NCI-H69 (cell line): ENCODE results near the gene FAM124A.

Experiments
- DNase-seq: peaks from one replicate; lab custom pipeline; 2025; lab: John Stamatoyannopoulos, UW

FAM124A gene

DNA sequence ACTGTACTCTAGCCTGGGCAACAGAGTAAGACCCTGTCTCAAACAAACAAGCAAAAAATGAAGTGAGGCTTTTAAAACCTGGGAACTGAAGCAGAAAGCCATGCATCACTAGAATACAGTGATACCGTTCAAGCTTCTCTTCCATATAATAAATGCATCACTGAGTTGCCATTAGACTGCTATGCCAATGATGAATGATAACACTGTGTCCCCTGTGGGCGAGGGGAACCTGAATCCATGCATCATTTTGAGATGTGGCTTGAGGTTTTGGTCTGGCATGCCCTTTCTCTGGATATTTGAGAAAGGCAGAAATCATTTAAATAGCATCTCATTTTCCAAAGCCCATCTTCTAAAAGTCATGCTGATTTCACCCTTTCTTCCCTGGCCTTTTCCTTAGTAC, 1.5 kb upstream of the FAM124A start:
- no peak for DNase-seq

DNA sequence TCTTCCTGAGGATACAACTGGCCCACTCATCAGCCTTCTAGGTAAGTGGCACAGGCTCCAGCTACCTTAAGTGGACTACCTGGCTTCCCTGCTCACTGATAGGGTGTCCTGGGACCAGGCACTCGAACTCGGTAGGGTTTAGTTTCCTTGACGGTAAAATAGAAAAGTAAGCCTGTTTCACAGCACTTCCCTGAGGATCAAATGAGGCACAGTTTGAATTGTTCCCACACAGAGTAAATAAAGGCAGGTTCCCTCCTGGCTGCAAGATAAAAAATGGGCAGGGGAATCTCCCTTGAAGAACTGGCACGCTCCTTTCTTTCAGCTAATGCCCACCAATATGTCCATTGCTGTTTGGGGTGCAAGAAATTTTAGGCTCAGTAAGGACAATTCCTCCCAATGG, 1.1 kb upstream of the FAM124A start:
- DNase-seq, result peak; percentile 3

DNA sequence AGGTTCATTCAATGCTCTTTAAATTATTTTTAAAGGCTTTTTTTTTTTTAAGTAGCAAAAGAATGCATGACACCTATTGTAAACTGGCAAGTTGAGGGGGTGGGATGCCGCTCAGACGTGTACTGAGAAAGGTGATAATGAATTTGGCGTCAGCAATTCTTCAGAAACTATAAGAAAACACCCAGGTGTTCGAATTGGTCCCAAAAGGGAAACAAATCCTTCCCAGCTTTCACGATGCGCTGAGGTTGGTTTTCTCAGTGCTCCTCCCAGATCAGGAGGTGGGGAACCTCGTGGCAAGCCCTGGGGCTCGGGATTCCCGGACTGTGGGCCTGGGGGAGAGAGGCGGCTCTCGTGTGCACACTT, 543 bp upstream of the FAM124A start:
- DNase-seq, result peak; percentile 45

DNA sequence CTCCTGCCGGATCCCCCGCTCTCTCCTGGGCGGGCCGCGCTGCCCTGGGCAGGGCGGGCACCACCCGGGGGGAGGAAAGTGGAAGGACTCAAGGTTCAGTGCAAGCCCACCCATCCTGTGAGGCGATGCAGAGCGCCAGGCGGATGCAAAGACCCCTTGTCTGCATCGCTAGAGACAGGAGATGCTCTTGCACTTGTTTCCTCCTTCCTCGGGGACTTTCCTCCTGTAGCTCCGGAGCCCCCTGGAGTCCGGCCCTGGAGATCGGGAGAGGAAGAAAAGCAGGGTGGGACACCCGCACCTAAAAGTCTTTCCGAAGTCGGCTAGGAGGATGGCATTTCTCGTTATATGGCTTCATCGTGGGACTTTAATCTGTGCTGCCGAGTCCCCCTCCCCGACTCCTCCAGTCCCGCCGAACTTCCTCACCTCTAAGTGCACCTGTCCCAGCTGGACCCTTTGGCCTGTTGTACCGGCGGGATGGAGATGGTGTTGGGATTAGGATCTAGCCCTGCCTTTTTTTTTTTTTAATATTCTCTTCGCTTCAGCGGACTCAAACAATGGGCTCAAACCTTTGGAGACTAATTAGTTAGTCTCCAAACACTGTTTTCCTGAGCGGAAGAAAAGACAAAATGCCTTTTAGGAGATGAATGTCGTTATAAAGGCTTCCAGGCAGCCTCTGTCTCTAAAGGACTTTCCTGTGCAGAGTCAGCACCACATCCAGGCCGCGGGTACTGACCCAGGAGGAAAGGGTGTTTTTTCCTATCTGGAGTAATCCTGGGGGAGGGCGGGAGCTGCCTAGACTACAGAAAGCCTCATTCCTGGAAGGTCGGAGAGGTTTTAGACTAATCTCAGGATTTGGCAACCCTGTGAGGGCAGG, 725 bp downstream of the FAM124A start:
- DNase-seq, result peak; percentile 45

DNA sequence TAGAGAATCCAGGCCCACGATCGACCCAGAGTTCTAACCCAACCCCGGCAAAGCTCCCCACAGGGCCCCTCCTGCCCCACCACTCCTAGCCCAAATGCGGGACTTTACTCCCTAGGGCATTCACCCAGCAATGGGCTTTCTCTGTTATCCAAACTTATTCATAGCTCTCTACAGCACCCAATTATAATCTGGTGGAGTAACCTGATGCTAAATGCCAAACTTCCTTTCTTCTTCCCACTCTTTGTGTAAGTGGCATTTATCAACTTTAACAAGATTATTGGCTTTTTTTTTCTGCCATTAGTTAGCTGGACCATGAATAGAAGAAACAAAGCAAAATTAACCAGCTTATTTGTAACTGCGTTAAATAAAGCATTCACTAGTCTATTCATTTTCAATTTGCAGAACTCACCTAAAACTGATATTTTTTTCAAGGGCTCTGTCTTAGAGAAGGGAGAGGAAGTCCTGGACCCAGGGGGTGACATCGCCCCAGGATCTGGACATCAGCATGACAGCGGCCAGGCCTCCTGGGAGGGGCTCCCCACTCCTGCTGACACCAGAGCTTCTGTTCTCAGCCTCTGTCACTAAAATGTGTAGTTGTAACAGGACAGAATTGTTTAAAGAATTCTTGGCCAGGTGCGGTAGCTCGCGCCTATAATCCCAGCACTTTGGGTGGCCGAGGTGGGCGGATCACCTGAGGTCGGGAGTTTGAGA, 1.5 kb downstream of the FAM124A start:
- DNase-seq, result no peak

DNA sequence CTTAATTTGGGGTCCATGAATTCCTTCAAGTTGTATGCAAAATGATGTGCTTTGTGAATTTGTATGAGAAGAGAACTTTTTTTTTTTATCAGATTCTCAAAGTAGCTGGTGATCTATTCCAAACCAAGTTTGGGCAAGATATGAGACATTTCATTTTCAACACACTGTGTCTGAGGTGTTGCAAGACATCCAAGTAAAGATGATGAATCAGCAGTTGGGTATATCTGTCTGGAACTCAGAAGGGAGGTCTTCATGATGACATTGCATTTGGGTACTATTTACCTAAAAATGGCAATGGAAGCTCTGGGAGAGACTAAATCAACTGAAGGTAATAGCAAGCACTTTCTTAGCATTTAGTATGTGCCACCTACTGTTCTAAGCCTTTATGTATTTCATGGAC, 2.8 kb downstream of the FAM124A start:
- no peak for DNase-seq

DNA sequence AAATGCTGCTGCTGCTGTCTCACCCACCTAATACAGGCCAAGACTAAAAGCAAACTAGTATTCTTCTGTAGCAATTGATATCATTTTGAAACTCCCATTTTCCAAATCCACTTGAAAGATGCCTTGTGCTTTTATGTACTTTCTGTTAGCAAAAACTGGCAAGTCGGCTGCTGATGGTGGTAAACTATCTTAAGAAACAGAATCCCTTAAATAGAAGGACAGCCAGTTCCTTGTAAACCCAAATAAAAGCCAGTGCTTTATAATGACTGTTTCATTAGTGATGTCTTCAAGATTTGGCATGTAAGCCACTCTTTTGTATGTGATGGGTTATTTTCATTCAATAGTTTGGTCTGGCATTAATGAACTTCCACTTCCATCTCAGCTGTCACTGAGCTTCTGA, 5.2 kb downstream of the FAM124A start:
- DNase-seq, result no peak

DNA sequence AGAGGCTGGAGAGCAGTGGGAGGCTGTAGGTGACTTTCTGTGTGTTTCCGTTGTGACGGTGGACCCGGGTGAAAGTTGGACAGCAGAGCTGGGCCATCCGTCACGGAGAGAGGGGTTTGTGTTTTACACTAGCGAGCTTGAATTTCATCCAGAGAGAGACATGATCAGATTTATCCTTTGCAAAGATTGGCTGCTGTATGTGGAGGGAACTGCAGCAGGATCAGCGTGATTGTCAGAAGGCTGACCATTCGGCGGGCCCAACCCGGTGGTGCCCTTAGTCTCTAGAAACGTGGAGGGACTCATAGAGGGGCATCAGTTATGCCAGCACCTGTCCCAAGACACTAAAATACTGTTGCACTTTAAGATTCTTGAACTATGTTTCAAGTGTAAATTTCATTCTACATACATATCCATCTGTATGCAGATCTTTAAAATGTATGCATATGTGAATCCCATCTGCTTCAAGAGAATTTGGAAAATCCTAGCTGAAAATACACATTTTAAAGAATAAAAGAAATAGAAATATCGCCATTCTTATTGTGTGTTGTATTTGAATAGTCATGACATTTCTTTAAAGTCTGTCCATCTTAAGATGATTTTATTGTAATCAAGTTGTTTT, 7.0 kb downstream of the FAM124A start:
- DNase-seq, result no peak

DNA sequence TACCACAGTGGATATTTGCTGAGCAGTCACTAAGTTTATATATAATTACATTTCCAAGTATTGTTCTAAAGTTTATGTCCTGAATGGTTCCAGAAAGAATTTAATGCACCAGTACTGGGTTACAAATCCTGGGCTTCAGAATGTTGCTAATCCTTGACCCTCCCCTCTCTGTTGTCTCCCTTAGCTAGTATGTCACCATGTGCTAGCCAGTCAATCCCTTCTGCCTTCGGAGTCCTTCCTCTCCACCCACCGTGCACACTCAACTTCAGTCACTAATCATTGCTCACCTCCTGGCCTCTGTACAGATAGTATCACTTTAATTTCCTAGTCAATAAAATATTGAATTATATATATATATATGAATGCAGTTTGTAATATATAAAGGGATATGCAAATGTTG, 7.5 kb downstream of the FAM124A start:
- no peak for DNase-seq

DNA sequence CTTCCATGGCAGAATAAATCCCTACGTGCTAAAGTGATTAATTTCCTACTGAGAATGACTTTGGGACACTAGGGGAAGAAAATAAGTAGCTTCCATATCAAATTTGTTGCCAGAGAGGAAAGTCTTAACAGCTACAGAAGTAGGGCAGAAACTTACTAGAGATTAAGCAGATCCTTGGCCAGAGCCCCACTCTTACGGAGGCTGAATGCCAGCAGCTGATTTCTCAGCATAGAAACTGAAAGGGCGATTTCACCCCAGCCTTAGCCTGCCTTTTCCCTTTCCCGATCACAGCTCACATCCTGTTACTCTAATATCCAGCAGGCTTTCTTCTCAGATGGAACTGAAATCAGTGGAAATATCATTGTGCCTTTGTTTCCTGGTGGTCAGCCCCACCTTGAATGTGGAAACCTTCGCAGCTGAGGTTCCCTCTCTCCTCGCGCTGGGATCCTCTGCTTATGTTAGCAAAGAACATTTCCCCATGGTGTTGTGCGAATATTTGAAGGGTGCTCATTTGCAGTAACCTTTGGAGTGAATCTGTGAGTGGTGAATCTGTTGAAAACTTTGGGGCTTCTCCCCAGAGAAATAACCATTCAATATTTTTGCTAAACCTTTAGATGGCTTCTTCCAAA, 8.4 kb downstream of the FAM124A start:
- no peak for DNase-seq

DNA sequence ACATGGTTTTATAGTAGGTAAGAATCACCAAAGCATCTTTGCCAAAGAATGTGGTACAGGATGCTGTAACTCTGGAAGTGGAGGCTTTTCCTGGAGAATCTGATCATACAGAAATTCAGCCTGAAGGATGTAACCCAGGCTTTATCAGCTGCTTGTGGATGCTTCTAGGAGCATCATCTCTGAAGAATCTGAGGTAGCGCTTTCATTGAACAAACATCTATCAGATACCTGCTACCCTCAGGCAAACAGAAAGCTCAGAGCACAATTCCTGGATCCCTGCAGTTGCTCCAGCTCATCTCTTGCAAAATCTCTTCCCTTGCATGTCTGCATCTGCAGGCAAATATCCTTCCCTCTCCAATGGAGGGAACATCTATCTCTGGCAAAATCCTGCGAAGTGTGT, 9.3 kb downstream of the FAM124A start:
- no peak for DNase-seq

DNA sequence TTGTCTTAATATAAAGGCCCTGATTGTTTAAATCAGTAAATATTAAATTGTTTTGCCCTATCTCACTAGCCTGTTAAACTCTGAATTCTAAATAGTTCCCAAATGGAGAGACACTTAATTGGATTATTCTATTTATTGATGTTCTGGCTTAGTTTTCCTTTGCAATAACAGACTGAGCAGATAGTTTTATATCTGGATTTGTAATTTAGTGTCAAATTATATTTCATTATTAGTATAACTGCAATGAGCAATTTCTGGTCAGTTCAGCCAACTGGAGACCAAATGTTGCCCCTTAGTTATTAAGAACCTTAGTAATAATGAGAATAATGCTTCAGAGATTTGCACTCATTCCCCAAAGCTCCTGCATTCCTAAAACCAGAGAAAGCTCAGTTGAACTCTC, 10.1 kb downstream of the FAM124A start:
- no peak for DNase-seq

DNA sequence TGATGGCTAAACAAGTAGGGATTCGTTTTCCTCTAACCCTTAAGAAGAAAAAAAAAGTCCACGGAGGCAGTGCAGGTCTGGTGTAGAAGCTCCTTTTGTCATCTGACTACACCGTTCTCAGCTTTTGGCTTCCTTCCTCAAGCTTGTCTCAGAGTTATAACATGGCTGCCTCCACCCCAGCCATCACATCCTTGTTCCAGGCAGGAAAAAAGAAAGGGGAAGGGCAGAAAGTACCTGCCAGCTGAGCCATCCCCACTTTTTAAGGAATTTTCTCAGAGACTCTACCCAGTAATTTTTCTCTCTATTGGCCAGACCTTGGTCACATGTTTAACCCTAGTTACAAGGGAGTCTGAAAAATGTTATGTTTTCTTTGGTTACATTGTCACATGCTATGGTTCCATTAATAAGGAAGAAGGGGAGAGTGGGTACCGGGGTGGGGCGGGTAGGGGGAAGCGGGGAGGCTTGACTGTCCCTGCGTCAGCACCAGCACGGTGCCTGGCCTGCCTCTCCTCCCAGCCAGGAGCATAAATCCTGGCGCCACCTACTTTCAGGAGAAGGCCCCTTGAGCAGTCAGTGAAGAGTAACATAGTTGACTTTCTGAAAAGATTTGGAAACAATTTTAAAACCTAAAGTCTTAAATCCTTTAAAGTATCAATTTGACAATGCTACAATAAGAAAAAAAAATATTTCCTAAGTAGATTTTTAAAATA, 11.1 kb downstream of the FAM124A start:
- DNase-seq, result no peak

DNA sequence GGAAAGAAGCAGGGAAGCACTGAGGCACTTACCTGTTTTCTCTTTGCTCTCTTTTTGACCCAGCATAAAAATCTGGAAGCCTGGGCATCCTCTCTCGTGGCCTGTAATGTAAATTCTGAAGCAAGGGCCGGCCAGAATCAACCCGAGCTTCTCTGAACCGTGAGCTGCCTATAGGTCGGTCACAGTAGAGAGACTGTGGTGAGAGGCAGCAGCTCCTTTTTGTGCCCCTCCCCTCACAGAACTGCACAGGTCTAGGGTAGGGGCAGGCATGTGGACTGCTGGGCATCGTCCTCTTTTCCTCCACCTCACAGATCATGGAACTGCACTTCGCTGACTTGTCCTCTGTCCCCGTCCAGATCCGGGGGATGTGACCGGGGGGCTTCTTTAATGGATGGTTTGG, 12.5 kb downstream of the FAM124A start:
- DNase-seq, result no peak

DNA sequence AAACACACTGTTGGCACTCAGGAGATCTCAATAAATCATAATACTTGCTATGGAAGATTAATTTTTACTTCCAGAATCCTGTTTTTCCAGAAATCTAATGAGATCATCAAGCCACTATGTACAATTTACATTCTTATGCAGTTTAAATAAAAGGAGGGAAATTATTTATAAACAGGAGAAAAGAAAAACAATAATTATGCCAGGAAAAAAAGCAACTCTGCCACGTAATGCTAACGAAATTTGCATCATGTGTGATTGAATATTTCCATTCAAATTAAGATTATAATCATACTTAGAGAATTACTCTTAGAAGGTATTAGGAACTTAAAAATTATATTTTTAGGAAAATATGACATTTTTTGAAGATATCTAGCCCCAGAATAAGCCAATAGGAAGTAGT, 13.0 kb downstream of the FAM124A start:
- DNase-seq, result no peak

DNA sequence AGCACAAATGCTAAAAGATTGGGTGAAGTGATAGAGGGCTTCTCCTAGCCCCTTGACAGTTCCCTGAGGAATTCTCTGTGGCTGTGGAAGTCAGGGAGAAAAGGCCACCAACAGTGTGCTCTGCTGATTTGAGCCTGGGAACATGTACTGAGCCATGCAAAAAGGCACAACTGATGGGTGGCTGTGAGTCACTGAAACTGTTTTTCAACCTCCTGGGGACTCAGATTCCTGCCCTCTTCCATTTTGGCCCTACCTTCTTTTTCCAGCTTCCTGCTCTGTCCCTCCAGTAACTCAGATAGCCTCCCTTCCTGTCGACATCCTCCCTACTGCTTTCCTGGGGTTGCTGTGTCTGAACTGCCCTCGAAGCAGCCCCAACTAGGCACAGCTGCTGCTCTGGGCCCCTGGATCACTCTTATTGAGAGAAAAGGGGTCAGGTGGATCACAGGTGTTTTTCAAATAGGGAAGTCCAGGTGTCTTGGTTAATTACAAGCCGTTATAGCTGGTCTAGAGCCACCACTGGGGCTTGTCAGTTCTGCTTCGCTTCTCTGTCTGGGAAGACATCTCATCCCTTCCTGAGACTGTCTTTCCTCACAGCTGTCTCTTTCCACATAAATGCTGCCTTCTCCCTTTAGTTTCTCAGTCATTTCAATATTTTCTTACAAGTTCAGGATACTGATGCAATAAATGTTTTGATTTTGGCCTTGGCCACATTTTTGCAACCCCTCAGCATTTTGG, 13.7 kb downstream of the FAM124A start:
- peak; percentile 64 for DNase-seq

DNA sequence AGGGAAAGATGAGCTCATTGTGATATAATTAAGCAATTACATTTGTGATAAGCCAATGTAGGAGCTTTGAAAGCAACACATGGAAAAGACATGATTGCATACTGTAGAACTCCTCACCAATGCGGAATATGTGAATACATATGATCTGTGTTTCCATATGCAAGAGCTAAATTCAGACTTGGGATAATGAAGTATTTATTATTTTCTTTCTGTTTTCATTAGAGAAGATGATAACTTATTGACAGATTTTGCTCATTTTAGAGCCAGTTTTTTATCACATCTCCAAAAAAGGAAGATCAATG, 14.2 kb downstream of the FAM124A start:
- no peak for DNase-seq

DNA sequence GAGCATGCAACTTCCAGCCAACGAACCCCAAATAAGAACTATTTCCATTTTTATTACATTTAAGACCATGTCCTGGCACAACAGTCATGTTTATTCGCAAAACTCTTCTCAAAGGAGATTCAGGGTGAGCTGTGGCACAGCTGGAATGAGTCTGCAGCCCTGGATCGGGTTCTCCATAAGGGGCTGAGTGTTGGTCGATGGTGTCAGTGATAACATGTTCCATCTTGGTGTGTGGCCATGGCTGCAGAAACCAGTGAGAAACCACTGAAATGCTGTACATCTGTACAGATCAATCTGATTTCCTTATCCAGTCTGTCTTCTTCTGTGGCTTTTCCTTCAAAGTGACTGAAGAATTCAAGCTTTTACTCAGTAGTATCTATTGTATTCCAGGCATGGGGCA, 15.2 kb downstream of the FAM124A start:
- no peak for DNase-seq

DNA sequence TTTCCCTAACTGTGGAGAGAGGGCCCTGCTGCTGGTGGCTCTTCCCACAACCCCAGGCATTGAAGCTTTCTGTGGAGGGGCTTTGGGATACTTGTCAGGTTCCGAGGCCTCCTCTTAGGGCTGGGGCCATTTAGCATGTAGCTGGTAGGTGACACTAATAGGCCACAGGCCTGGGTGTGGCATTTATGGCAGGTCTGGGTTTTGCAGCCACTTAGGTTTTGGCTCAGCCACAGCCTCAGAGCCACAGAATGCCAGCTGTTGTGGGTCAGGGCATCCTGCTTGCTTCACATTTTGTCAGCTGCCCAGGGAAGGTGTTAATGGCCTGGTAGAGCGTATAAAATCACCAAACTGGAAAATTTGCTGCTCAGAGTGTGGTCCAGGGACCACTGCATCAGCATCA, 15.7 kb downstream of the FAM124A start:
- DNase-seq, result no peak

DNA sequence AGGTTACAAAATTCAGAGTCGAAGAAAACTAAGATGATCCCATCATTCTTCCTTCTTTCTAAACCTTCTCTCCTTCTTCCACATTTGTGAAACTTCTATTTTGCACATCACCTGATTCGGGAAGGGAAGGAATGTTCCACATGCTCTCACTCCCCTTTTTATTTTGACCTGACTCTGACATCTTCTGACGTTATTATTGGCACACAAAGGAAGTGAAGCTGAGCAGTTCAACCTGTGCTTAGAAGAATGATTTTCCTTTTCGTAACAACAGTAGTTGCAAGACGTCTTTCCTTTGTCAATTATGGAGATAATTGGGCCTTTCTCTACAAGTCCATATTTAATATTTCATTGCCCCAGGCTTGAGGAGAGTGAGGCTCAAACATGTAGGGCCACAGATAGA, 18.0 kb downstream of the FAM124A start:
- no peak for DNase-seq

DNA sequence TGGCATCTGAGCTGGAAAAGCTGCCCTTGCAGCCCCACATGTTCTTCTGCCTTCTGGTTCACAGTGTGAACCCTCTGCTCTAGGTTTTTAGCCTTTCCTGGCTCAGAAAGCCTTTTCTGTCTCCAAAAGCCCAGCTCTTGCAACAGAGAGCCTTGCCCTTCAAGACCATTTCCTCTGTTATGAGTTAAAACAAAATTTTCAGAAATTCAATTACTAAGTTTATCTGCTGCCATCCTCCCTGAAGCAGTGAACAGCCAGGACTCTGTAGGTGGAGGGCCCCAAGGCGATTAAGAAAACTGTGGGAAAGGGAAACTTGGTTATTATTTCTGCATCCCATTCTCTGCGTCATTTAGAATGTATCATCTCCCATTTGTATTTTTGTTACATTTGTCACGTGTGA, 18.8 kb downstream of the FAM124A start:
- no peak for DNase-seq

DNA sequence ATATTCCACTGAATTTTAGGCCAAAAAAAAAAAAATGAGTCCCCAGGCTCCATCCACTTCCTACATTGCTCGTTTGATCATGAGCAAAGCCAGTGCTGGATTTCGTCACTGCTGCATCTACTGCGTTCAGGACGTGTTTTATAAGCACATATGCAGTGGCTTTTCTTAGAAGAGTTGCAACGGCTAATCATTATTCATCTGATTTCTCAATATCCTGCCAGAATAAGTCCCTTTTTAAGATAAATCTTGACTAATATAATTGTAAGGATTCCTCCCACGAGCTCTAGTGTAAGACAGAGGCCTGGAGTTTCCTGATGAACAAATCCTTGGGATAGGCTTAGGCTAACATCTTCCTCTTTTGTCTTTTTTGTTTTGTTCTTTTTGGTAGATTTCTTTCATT, 19.5 kb downstream of the FAM124A start:
- no peak for DNase-seq
